NCI-H146 treated with DMSO at 0.1 percent for 48 hours (cell line): Measurements from ENCODE around the gene S1PR3.

ENCODE experiments used
- DNase-seq: peaks from one replicate; lab custom pipeline; 2025; ENCODE audit not compliant: unreplicated experiment; lab: John Stamatoyannopoulos, UW

The S1PR3 gene

DNA sequence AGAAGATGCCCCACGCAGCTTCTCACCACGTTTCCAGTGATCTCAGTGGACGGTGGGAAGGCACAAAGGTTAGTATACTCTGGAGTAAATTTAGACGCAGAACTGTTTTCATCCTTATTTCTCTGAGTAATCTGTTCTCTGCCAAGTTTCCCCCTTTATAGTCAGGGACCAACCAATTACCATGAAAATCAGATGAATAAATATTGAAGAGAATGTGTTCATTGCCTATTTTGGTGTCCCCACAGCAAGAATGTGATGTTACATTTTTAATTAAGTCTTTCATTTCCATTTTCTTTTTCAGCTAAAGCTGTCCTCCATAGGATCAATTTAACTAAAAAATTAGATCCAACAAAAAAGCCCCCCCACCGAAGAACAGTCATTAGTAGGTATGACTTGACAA is 41.4 kb downstream of the S1PR3 start:
- DNase-seq: no peak

DNA sequence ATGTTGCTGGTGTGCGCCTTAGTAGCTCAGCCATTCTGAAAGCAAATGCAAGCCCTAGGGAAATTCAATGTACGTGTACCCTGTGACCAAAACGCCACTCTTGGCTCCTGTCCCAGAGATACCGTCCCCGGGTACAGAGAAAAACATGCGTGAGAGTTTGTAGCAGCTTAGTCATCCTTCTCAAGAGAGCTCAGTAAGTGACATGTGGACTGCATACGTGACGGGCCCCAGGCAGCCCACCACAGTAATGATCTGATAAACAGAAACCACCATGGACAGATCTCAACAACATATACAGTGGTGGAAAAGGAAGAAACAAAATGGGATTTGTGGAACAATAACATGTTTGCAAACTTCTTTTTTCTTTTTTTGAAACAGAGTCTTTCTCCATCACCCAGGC is 45.1 kb downstream of the S1PR3 start:
- DNase-seq: no peak

- DNase-seq: no peak
Observed at GRCh38 chr9:89036891-89037290, 45.6 kb downstream of the S1PR3 start.

DNA sequence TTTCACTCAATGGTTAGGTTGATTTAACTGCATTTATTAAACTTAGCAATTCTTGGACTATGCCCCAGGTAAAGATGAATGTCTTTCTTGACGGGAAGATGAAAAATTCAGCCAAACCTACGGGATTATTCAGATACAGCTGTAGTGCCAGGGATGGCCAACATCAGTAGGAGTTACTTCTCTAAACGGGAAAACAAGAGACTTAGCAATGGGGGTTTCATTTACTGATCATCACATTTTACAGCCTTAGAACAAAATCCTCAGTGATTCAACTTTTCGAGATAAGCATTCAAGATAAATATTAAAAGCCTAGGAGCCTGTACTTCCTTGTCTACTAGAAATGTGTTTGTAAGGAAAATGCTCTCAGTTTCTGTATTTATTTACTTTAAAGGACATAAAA is 46.1 kb downstream of the S1PR3 start:
- DNase-seq: no peak

DNA sequence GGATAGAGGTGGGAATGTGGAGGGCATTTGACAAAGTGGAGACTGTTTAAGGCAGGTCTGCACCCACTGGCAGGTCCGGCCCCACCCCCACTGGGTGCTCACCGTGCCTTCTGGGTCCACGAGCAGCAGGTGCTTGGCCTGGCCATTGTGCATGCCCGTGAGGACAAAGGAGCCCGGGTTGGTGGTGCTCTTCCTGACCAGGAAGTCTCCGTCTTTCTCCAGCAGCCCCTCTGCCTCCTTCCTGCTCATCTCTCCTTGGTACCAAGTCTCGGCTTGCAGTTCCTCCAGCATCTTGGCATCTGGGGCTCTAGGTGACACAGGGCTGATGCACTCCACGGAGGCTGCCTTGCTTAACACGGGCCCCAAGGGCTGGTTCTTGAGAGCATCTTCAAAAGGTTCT is 46.6 kb downstream of the S1PR3 start:
- no peak for DNase-seq

DNA sequence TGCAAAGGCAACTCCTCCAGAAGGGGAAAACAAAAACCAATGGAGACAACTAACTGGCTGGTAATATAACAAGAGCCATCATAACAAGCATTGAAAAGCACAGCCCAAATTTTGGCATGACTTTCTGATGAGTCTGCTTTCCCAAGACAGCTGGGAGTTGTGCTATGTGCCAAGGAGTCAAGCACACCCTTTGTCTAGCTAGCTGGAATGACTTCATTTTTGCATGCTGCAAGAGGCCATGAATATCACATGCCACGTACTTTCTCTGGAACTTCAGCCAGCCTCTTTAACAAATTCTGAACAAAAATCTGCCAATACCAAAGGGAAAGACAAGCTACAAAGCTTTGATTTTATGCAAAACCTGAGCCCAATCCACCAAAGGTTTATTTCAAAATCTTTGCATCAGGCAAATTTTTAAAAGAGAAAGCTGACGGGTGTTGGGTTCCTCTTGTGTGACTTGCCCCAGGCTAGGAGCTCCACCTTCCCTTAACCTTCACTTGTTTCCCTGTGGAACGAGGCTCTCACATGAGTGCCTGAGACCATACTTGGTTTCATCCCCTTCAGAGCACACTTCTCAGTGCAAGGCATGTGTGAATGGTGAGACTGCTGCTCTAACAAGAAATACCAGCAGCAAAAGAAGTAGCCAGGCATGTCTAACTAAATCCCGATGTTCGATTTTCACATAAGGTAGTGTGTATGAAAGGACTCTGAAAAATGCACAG is 47.3 kb downstream of the S1PR3 start:
- DNase-seq: no peak

- no peak for DNase-seq
Observed at GRCh38 chr9:89039104-89039465, 47.8 kb downstream of the S1PR3 start.

- no peak for DNase-seq
Observed at GRCh38 chr9:89039664-89040063, 48.4 kb downstream of the S1PR3 start.

- DNase-seq: no peak
Observed at GRCh38 chr9:89042984-89043383, 51.7 kb downstream of the S1PR3 start.

GRCh38 chr9:89044104-89044503 is 52.8 kb downstream of the S1PR3 start:
- no peak for DNase-seq

DNA sequence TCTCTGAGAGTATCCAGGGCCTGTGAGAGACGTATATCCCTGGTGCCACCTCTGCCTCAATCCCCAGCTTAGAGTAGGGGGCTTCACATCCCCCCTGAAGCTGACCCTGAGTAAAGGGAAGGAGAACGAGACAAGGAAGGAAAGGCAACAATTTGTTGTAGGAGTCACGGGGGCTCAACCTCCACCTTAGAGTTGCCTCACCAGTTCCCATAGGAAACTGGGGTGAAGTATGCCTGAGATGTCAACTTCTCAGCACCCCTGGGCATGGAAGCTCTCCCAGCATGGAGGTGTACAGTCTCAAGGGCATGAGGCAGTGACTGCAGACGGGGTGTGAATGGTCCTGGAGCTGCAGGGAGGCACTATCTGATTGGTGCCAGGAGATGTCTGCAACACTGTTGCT is 53.6 kb downstream of the S1PR3 start:
- no peak for DNase-seq

DNA sequence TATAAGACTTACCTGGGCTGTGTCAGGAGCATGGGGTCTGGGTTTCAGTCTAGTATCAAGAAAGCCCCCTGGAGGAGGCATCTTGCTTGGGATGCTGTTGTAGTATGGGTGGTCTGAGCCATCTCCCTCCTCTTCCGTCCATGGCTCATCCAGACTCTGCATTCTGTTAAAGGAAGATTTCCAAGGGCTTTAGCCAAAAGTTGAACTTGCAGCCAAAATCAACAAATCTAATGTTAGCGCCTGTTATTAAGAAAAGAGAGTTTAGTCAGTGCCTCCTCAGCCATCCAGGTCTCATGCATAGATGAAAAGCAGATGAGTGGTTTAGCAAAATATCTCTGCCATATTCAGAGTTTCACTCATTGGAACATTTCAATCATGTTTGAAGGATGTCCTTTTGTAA is 55.6 kb downstream of the S1PR3 start:
- DNase-seq: no peak

DNA sequence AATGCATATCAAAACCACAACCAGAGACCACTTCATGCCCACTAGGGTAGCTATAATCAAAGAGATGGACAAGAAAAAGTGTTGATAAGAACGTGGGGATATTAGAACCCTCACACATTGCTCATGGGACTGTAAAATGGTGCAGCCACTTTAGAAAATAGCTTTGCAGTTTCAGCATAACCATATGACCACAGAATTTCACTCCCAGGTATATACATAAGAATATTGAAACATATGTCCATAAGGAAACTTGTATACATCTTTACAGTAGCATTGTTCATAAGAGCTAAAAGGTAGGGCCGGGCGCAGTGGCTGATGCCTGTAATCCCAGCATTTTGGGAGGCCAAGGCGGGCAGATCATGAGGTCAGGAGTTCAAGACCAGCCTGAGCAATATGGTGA is 56.4 kb downstream of the S1PR3 start:
- no peak for DNase-seq

DNA sequence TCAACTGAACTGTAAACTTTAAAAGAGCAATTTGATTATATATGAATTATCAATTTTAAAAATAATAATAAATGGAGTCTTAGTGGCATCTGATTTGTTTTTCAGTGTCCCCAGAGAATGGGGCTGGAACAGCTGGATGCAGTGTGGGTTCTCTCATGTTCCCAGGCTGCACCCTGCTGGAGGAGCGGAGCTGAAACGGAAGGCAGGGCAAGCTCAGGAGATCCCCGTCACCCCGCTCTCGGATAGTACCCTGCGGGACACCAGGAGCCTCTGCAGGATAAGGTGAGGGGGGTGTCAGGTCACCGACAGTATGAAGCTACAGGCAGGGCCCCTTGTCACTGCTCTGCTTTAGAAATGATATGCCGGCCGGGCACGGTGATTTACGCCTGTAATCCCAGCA is 57.3 kb downstream of the S1PR3 start:
- no peak for DNase-seq

DNA sequence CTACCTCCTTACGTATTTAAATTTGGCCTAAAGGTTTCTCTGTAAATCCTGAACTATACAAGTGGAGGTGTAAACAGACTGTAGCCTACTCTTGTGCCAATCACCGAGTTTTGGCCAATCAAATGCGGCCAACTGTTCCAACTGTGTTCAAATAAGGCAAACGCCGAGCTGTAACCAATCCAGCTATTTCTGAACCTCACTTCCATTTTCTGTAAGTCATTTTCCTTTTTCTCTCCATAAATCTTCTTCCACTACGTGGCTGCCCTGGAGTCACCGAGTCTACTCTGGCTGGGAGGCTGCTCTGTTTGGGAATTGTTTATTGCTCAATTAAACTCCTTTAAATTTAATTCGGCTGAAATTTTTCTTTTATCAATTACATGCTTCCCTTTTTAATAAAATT is 58.4 kb downstream of the S1PR3 start:
- DNase-seq: no peak

- DNase-seq: no peak
Observed at GRCh38 chr9:89051421-89052025, 60.3 kb downstream of the S1PR3 start.

DNA sequence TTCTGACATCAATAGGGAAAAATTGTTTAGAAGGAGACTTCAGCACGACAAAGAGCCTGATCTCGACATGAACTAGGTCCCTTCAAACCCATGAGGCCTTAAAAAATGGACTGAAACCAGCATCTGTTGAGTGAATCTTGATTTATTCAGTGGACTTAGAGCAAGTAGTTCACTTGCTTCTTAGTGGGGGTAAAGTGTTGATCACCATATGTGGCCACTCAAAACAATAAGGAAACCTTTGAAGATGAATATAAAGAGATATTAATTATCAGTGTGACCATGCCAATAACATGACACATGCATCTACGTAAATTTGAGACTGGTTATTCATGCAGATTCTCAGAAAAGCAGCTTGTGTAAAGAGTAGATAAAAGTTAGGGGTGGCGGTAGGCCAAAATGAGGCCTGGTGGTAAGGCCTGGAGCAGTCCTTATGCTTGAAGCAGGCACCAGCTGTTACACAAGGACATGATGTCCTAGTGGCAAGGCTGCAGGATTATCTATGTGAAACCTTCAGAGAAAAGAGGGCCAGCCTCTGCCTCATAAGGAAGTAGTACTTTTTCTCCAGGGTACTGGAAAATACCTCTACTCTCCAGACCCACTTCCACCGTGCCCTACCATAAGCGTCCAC is 61.3 kb downstream of the S1PR3 start:
- DNase-seq: no peak

- DNase-seq: no peak
Observed at GRCh38 chr9:89053301-89053700, 62.0 kb downstream of the S1PR3 start.
